ENCODE results near the gene SUMO4. TPM values are rescaled to one million over a fixed set of nuclear protein-coding genes. Genes with fewer than 3 reads are reported as not detected.

SUMO4 gene
- polyA plus RNA-seq, 1 of the 3 experiments (the other 2 are of a cell fraction), result not detected

DNA sequence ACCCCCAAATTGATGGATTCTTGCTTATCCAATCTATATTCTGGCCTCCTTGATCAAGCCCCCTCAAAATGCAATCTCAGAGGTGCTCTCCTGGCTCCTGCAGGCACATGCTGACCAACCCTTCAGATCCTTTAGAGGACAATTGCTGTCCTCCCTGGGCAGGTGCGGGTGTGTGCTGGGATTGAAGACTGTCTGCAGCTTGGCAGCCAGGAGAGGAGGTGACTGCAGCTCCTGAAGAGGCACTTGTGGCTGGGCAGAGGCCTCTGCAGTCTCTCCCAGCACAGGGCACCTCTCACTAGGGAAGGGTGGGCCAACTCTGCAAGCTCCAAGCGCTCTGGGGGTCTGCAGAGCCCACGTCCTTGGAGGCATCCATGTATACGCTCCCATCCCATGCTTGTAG is 28.5 kb downstream of the SUMO4 start:
- ChIA-PET POLR2A (interaction anchor here (1.2 kb wide), 1 partner anchor 13 kb away, joined by 3 read pairs; no protein-coding TSS in a partner anchor), CTCF (interaction anchor here (2.4 to 7.0 kb wide), 2 partner anchors 343 to 400 kb away, joined by 10 to 158 read pairs; no protein-coding TSS in a partner anchor)
- H3K4me1 ChIP-seq (ENCODE audit: control insufficient read depth in 1 of 2, insufficient read depth in 2 of 2, low read depth in 1 of 2, low read length in 1 of 2), result peaks cover 0 to 2% of the 10 kb centered on the region in 2 experiments; a peak in 1 of 4 replicates
- H3F3A ChIP-seq (replicated peaks; ENCODE audit: insufficient read depth), result no peaks in the 10 kb centered on the region
- H3K27ac ChIP-seq (ENCODE audit: low read depth in 2 of 2, low read length in 1 of 2), result no peak overlapping the region
- H3K9me3 ChIP-seq, result no peaks in the 10 kb centered on the region
- no peak overlapping the region for H3K9ac ChIP-seq
- DNase-seq, result no peak
- WGBS (ENCODE audit: low lambda C conversion rate), result 100% methylated on average over 2 of the region's 4 CpGs
- H2AFZ ChIP-seq (ENCODE audit: low read depth), result no peak overlapping the region
- TF ChIP-seq CTCF (IDR thresholded peaks at IDR 0.05) (no peak), PBX3 (IDR thresholded peaks at IDR 0.05) (no peak), JUND (IDR thresholded peaks at IDR 0.05) (no peak), USF2 (IDR thresholded peaks at IDR 0.05; ENCODE audit: borderline replicate concordance, low read depth, low read length) (no peak), RCOR1 (IDR thresholded peaks at IDR 0.05; ENCODE audit: low read length) (no peak), ELF1 (IDR thresholded peaks at IDR 0.05) (no peak), EP300 (IDR thresholded peaks at IDR 0.05; ENCODE audit: borderline replicate concordance in 1 of 2, low read depth in 1 of 2, low read length in 1 of 2) (no peak), TCF12 (IDR thresholded peaks at IDR 0.05) (no peak), FOXM1 (IDR thresholded peaks at IDR 0.05; ENCODE audit: low read depth) (no peak), POLR2AphosphoS5 (IDR thresholded peaks at IDR 0.05; ENCODE audit: low read depth, low read length) (no peak)
- H3K36me3 ChIP-seq (replicated peaks in 1 of 2; ENCODE audit: control insufficient read depth in 1 of 2, insufficient read depth in 2 of 2, low read length in 1 of 2), result no peaks in the 10 kb centered on the region
- no peaks in the 10 kb centered on the region for H4K20me1 ChIP-seq (ENCODE audit: insufficient read depth)
- H3K4me2 ChIP-seq, result no peak overlapping the region
- H3K4me3 ChIP-seq (ENCODE audit: low read depth in 2 of 2, low read length in 1 of 2), result no peak overlapping the region
- H3K27me3 ChIP-seq (ENCODE audit: insufficient read depth), result no peaks in the 10 kb centered on the region
- H3K9me2 ChIP-seq, result no peaks in the 10 kb centered on the region
- no peaks in the 10 kb centered on the region for H3K79me2 ChIP-seq (ENCODE audit: insufficient read depth)

DNA sequence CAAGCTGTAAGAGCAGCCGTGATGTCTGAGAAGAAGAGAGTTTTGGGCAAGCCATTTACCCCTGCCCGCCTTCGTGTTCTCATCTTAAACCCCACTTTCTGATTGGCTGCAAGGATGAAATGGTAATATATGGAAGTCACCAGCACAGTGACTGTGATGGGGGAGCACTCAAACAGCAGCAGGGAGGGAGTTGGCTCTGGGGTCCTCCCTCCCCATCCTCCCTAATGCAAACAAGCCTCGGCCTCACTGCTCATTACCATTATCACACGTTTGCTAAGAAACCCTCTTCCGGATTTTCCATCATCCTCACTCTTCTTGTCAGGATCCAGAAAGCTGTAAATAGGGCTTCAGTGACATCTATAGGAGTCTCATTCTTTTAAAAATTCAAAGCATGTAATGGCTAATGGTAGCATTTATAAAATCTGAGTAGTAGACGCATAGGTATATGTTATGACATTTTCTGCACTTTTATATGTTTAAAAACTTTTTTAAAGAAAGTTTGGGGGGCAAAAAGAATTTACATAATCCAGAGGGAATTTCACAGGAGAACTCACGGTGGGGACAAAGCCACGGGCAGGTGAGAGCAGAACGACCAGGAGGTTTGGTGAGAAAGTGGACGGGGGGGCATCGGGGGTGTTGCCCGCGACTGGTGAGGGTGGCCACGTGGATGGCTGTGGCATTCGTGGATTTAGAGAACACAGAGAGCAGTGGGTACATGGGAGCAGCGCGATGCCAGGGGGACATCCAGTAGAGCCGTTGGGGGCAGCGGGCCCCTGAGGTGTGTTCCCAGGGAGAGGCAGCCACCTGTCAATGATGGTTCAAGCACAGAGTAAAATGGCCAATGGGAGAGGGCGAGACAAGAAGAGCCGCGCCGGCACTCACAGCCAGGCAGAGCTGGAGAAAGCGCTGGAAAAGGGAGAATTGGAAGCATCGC is 29.6 kb downstream of the SUMO4 start:
- CTCF ChIA-PET, result interaction anchor here (0.6 to 7.0 kb wide), 8 partner anchors 9 to 403 kb away, joined by 3 to 158 read pairs (median 4); no protein-coding TSS in a partner anchor

More for the DNA sequence above, 29.6 kb downstream of the SUMO4 start:
- TF ChIP-seq TCF12 (IDR thresholded peaks at IDR 0.05) (no peak), RAD21 (IDR thresholded peaks at IDR 0.05; ENCODE audit: low read length) (peak; percentile 38)
- H3K79me2 ChIP-seq (ENCODE audit: insufficient read depth), result no peaks in the 10 kb centered on the region
- 88% methylated on average over 25 of the region's 26 CpGs for WGBS (ENCODE audit: low lambda C conversion rate)
- no peak for DNase-seq
- H3K27me3 ChIP-seq (ENCODE audit: insufficient read depth), result no peaks in the 10 kb centered on the region
- H3K4me2 ChIP-seq, result no peak overlapping the region
- no peaks in the 10 kb centered on the region for H3F3A ChIP-seq (replicated peaks; ENCODE audit: insufficient read depth)
- no peaks in the 10 kb centered on the region for H3K9me2 ChIP-seq
- H2AFZ ChIP-seq (ENCODE audit: low read depth), result no peak overlapping the region
- no peaks in the 10 kb centered on the region for H3K9me3 ChIP-seq
- no peak overlapping the region for H3K27ac ChIP-seq (ENCODE audit: low read depth in 2 of 2, low read length in 1 of 2)
- POLR2A ChIA-PET, result interaction anchor here (1.2 kb wide), 1 partner anchor 14 kb away, joined by 3 read pairs; no protein-coding TSS in a partner anchor
- no peaks in the 10 kb centered on the region for H3K36me3 ChIP-seq (replicated peaks in 1 of 2; ENCODE audit: control insufficient read depth in 1 of 2, insufficient read depth in 2 of 2, low read length in 1 of 2)
- peaks cover 0 to 2% of the 10 kb centered on the region in 2 experiments; a peak in 1 of 4 replicates for H3K4me1 ChIP-seq (ENCODE audit: control insufficient read depth in 1 of 2, insufficient read depth in 2 of 2, low read depth in 1 of 2, low read length in 1 of 2)
- H3K4me3 ChIP-seq (ENCODE audit: low read depth in 2 of 2, low read length in 1 of 2), result no peak overlapping the region
- H4K20me1 ChIP-seq (ENCODE audit: insufficient read depth), result no peaks in the 10 kb centered on the region
- H3K9ac ChIP-seq, result no peak overlapping the region
